SK-N-SH treated with all-trans-retinoic acid at 6 μM for 48 hours (cell line): ENCODE measurements around the gene FLOT2.
A peak's percentile ranks its signal among the peaks of the same experiment; 100 is the strongest.

Source experiments
- ATAC-seq: fragments of 200-7000 bp; cut with Tn5 transposase; 3 replicates; pipeline ENCODE4 v1.9.1; 2020; ENCODE audit warnings: mild to moderate bottlenecking, moderate library complexity
- ARNTL ChIP-seq: fragments of 450-650 bp; formaldehyde crosslinking; IDR thresholded peaks from 2 replicates; pipeline ENCODE4 v1.5.0; 2020; ENCODE audit warnings: low read depth, mild to moderate bottlenecking, moderate library complexity, borderline replicate concordance
- BACH2 ChIP-seq: fragments of 250-450 bp; sonication (Bioruptor Pico); IDR thresholded peaks from 2 replicates; pipeline ENCODE4 v1.9.0; 2021; ENCODE audit warnings: mild to moderate bottlenecking, borderline replicate concordance
- CREB5 ChIP-seq: fragments of 250-450 bp; sonication (Bioruptor Pico); IDR thresholded peaks from 2 replicates; pipeline ENCODE4 v1.5.1; 2020; ENCODE audit warnings: low read depth, mild to moderate bottlenecking, moderate library complexity
- CSDC2 ChIP-seq: fragments of 250-450 bp; sonication (Bioruptor Pico); IDR thresholded peaks from 2 replicates; pipeline ENCODE4 v1.5.0; 2020; ENCODE audit warnings: mild to moderate bottlenecking, moderate library complexity
- ESRRG ChIP-seq: fragments of 250-450 bp; sonication (Bioruptor Pico); IDR thresholded peaks from 2 replicates; pipeline ENCODE4 v1.6.1; 2021; ENCODE audit warnings: mild to moderate bottlenecking
- GLIS3 ChIP-seq: fragments of 250-450 bp; sonication (Bioruptor Pico); IDR thresholded peaks from 2 replicates; pipeline ENCODE4 v1.5.0; 2020; ENCODE audit warnings: mild to moderate bottlenecking, moderate library complexity
- ISL1 ChIP-seq: fragments of 250-450 bp; sonication (Bioruptor Pico); IDR thresholded peaks from 2 replicates; pipeline ENCODE4 v2.1.2; 2022; ENCODE audit warnings: mild to moderate bottlenecking, moderate library complexity
- OSR1 ChIP-seq: fragments of 250-450 bp; sonication (Bioruptor Pico); IDR thresholded peaks from 2 replicates; pipeline ENCODE4 v1.8.0; 2022; ENCODE audit warnings: moderate library complexity, mild to moderate bottlenecking, inconsistent platforms
- PATZ1 ChIP-seq: fragments of 250-450 bp; sonication (Bioruptor Pico); IDR thresholded peaks from 2 replicates; pipeline ENCODE4 v1.8.0; 2020; ENCODE audit warnings: mild to moderate bottlenecking, moderate library complexity, borderline replicate concordance
- PPARA ChIP-seq: fragments of 250-450 bp; sonication (Bioruptor Pico); IDR thresholded peaks from 2 replicates; pipeline ENCODE4 v1.5.0; 2020; ENCODE audit warnings: mild to moderate bottlenecking, borderline replicate concordance
- RARB ChIP-seq: fragments of 250-450 bp; sonication (Bioruptor Pico); IDR thresholded peaks from 2 replicates; pipeline ENCODE4 v1.8.0; 2021; ENCODE audit warnings: mild to moderate bottlenecking, moderate library complexity
- SNAI2 ChIP-seq: fragments of 250-450 bp; sonication (Bioruptor Pico); IDR thresholded peaks from 2 replicates; pipeline ENCODE4 v1.5.0; 2020; ENCODE audit warnings: mild to moderate bottlenecking, moderate library complexity
- TCF4 ChIP-seq: fragments of 250-450 bp; sonication (Bioruptor Pico); IDR thresholded peaks from 2 replicates; pipeline ENCODE4 v1.8.0; 2021; ENCODE audit warnings: mild to moderate bottlenecking, moderate library complexity, borderline replicate concordance
- TOX ChIP-seq: fragments of 250-450 bp; sonication (Bioruptor Pico); IDR thresholded peaks from 2 replicates; pipeline ENCODE4 v1.8.0; 2021; ENCODE audit warnings: mild to moderate bottlenecking, moderate library complexity, borderline replicate concordance
- ZC3H10 ChIP-seq: fragments of 250-450 bp; sonication (Bioruptor Pico); IDR thresholded peaks from 2 replicates; pipeline ENCODE4 v1.5.1; 2021; ENCODE audit warnings: mild to moderate bottlenecking, moderate library complexity
- ZFP3 ChIP-seq: fragments of 250-450 bp; sonication (Bioruptor Pico); IDR thresholded peaks from 2 replicates; pipeline ENCODE4 v1.5.0; 2020; ENCODE audit warnings: mild to moderate bottlenecking, moderate library complexity
- ZFP30 ChIP-seq: fragments of 450-650 bp; formaldehyde crosslinking; IDR thresholded peaks from 2 replicates; pipeline ENCODE4 v1.5.0; 2022; ENCODE audit warnings: mild to moderate bottlenecking, moderate library complexity
- ZNF565 ChIP-seq: fragments of 450-650 bp; formaldehyde crosslinking; conservative IDR thresholded peaks from 2 replicates; pipeline ENCODE4 v1.5.0; 2020; ENCODE audit warnings: low read depth, mild to moderate bottlenecking, moderate library complexity
- ZNF70 ChIP-seq: fragments of 450-650 bp; formaldehyde crosslinking; IDR thresholded peaks from 2 replicates; pipeline ENCODE4 v1.5.0; 2020; ENCODE audit warnings: mild to moderate bottlenecking, moderate library complexity
- ZNF8 ChIP-seq: fragments of 450-650 bp; formaldehyde crosslinking; IDR thresholded peaks from 2 replicates; pipeline ENCODE4 v1.5.0; 2020; ENCODE audit warnings: mild to moderate bottlenecking, moderate library complexity
- TF ChIP-seq, protein P1 (sequence below): fragments of 250-450 bp; sonication (Bioruptor Pico); IDR thresholded peaks from 2 replicates; pipeline ENCODE4 v1.5.0; 2020; ENCODE audit warnings: mild to moderate bottlenecking, moderate library complexity

FLOT2 gene

DNA sequence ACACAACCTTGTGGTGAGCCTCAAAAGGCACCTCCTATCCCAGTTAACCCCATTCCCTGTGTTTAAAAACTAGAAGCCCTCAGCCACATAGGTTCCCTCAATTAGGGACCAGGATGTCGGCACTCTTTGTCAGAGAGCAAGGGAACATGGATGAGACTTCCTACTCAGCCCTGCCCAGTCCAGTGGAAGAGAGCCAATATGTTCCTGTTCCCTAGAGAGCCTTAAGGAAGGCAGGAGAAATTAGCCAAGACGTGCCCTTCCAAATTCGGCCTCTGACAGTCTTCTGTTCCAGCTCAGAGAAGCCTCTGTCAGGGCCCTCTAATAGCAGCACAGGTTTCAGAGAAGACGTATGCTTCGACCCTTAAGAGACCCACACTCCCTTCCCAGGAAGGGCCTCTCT lies 19.9 kb upstream of the FLOT2 start (continued):
- TF ChIP-seq CREB5 (CRISPR knock-in tag): no peak
- TF ChIP-seq ARNTL (CRISPR knock-in tag): no peak
- no peak for TF ChIP-seq CSDC2 (CRISPR knock-in tag)
- no peak for TF ChIP-seq ZC3H10

- no peak for ATAC-seq
- TF ChIP-seq RARB (CRISPR knock-in tag): no peak
- no peak for TF ChIP-seq BACH2 (CRISPR knock-in tag)
- TF ChIP-seq ESRRG (CRISPR knock-in tag): no peak
- TF ChIP-seq CREB5 (CRISPR knock-in tag): no peak
- TF ChIP-seq TCF4 (CRISPR knock-in tag): no peak
- no peak for TF ChIP-seq PPARA (CRISPR knock-in tag)
- no peak for TF ChIP-seq ZFP30 (CRISPR knock-in tag)
- TF ChIP-seq SNAI2 (CRISPR knock-in tag): no peak
- TF ChIP-seq GLIS3 (CRISPR knock-in tag): no peak
- TF ChIP-seq, protein P1, sequence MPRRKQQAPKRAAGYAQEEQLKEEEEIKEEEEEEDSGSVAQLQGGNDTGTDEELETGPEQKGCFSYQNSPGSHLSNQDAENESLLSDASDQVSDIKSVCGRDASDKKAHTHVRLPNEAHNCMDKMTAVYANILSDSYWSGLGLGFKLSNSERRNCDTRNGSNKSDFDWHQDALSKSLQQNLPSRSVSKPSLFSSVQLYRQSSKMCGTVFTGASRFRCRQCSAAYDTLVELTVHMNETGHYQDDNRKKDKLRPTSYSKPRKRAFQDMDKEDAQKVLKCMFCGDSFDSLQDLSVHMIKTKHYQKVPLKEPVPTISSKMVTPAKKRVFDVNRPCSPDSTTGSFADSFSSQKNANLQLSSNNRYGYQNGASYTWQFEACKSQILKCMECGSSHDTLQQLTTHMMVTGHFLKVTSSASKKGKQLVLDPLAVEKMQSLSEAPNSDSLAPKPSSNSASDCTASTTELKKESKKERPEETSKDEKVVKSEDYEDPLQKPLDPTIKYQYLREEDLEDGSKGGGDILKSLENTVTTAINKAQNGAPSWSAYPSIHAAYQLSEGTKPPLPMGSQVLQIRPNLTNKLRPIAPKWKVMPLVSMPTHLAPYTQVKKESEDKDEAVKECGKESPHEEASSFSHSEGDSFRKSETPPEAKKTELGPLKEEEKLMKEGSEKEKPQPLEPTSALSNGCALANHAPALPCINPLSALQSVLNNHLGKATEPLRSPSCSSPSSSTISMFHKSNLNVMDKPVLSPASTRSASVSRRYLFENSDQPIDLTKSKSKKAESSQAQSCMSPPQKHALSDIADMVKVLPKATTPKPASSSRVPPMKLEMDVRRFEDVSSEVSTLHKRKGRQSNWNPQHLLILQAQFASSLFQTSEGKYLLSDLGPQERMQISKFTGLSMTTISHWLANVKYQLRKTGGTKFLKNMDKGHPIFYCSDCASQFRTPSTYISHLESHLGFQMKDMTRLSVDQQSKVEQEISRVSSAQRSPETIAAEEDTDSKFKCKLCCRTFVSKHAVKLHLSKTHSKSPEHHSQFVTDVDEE: no peak
- no peak for TF ChIP-seq ZC3H10
- no peak for TF ChIP-seq ZFP3 (CRISPR knock-in tag)
- TF ChIP-seq ARNTL (CRISPR knock-in tag): no peak
- TF ChIP-seq CSDC2 (CRISPR knock-in tag): no peak
- TF ChIP-seq, all 23 proteins: peak for 0
These were observed 19.5 kb upstream of the FLOT2 start for GRCh38 chr17:28917029-28917428.

GRCh38 chr17:28916302-28916934 lies 18.9 kb upstream of the FLOT2 start:
- TF ChIP-seq TOX (CRISPR knock-in tag) (no peak), ZNF8 (CRISPR knock-in tag) (no peak), TCF4 (CRISPR knock-in tag) (no peak), ZNF70 (CRISPR knock-in tag) (no peak)
- peak; percentile 86 for ATAC-seq

- ATAC-seq: no peak
- TF ChIP-seq, protein P1: no peak
- TF ChIP-seq ZNF565 (CRISPR knock-in tag) (no peak), TOX (CRISPR knock-in tag) (no peak), CSDC2 (CRISPR knock-in tag) (no peak), ZFP30 (CRISPR knock-in tag) (no peak), BACH2 (CRISPR knock-in tag) (no peak), GLIS3 (CRISPR knock-in tag) (no peak), OSR1 (CRISPR knock-in tag) (no peak), RARB (CRISPR knock-in tag) (no peak), ARNTL (CRISPR knock-in tag) (no peak), ZC3H10 (no peak), CREB5 (CRISPR knock-in tag) (no peak), ESRRG (CRISPR knock-in tag) (no peak), ZNF70 (CRISPR knock-in tag) (no peak), TCF4 (CRISPR knock-in tag) (no peak), ZNF8 (CRISPR knock-in tag) (no peak), PPARA (CRISPR knock-in tag) (no peak), PATZ1 (CRISPR knock-in tag) (no peak), ISL1 (CRISPR knock-in tag) (no peak), SNAI2 (CRISPR knock-in tag) (no peak)
These were observed 15.4 kb upstream of the FLOT2 start for GRCh38 chr17:28912938-28913333.
